ENCODE results near the gene CA12. TPM values are rescaled to one million over a fixed set of nuclear protein-coding genes. Genes with fewer than 3 reads are reported as not detected.

Gene CA12
- total and polyA plus RNA-seq, 2 donors (not counting 3 experiments of a cell fraction or from before 2014, with no cell fraction given), result 1.1 to 5.9 TPM

GRCh38 chr15:63401714-63402497 is 20.3 kb upstream of the CA12 start:
- dilution Hi-C loops (cut with MboI; ENCODE audit: extremely low pct_ligation_motif_present, low sequenced_read_pairs), result no loop called here
- peaks cover 10% of the 10 kb centered on the region for H3K4me1 ChIP-seq (ENCODE audit: control insufficient read depth, extremely low read depth, insufficient read depth, low read length)
- H3K79me2 ChIP-seq (ENCODE audit: control insufficient read depth, insufficient read depth, low read length), result no peaks in the 10 kb centered on the region
- POLR2A ChIA-PET, result interaction anchor here (1.5 kb wide), 1 partner anchor 110 kb away, joined by 4 read pairs; no protein-coding TSS in a partner anchor
- H3K27ac ChIP-seq (ENCODE audit: insufficient read depth, low read depth, low read length), result no peak overlapping the region
- no peaks in the 10 kb centered on the region for H4K20me1 ChIP-seq (replicated peaks; ENCODE audit: control insufficient read depth, extremely low read depth, insufficient read depth, low read length)
- intact Hi-C loops (cut with micrococcal nuclease), result loop anchor here (1.0 to 5.0 kb wide), 6 partner anchors 60 to 619 kb away; no protein-coding TSS in a partner anchor
- CTCF ChIA-PET, result interaction anchor here (0.6 to 3.7 kb wide), 48 partner anchors 8 to 620 kb away, joined by 3 to 166 read pairs (median 4); partner anchors contain the start of genes CA12 and RPS27L
- TF ChIP-seq, protein P1, sequence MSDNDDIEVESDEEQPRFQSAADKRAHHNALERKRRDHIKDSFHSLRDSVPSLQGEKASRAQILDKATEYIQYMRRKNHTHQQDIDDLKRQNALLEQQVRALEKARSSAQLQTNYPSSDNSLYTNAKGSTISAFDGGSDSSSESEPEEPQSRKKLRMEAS (IDR thresholded peaks at IDR 0.05; ENCODE audit: insufficient read depth, insufficient read length), result no peak
- TF ChIP-seq GATA2 (IDR thresholded peaks at IDR 0.05; ENCODE audit: insufficient read depth, insufficient read length, low read depth, low read length), result no peak
- TF ChIP-seq FOS (IDR thresholded peaks at IDR 0.05; ENCODE audit: borderline replicate concordance, insufficient read depth, low read length), result no peak
- TF ChIP-seq, protein P2, sequence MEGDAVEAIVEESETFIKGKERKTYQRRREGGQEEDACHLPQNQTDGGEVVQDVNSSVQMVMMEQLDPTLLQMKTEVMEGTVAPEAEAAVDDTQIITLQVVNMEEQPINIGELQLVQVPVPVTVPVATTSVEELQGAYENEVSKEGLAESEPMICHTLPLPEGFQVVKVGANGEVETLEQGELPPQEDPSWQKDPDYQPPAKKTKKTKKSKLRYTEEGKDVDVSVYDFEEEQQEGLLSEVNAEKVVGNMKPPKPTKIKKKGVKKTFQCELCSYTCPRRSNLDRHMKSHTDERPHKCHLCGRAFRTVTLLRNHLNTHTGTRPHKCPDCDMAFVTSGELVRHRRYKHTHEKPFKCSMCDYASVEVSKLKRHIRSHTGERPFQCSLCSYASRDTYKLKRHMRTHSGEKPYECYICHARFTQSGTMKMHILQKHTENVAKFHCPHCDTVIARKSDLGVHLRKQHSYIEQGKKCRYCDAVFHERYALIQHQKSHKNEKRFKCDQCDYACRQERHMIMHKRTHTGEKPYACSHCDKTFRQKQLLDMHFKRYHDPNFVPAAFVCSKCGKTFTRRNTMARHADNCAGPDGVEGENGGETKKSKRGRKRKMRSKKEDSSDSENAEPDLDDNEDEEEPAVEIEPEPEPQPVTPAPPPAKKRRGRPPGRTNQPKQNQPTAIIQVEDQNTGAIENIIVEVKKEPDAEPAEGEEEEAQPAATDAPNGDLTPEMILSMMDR (IDR thresholded peaks at IDR 0.05; ENCODE audit: extremely low read depth in 1 of 2, insufficient read depth in 1 of 2, low read depth in 1 of 2, low read length in 2 of 2), result no peak
- TF ChIP-seq MYC (IDR thresholded peaks at IDR 0.05; ENCODE audit: low read depth, low read length), result no peak
- no peak for TF ChIP-seq EZH2 (IDR thresholded peaks at IDR 0.05; ENCODE audit: borderline replicate concordance, low read depth, low read length, severe bottlenecking)
- TF ChIP-seq POLR2A (IDR thresholded peaks at IDR 0.05; ENCODE audit: low read depth, low read length), result no peak
- TF ChIP-seq POLR2AphosphoS5 (IDR thresholded peaks at IDR 0.05; ENCODE audit: insufficient read depth, low read depth, low read length), result no peak
- no peak for TF ChIP-seq JUN (IDR thresholded peaks at IDR 0.05; ENCODE audit: borderline replicate concordance, insufficient read depth, insufficient read length, low read depth)
- no peak overlapping the region for H3K4me3 ChIP-seq (replicated peaks in 1 of 3; ENCODE audit: insufficient read depth in 1 of 3, low read depth in 1 of 3, low read length in 3 of 3)
- FAIRE-seq (no peak), DNase-seq (ENCODE audit: low read depth, low spot score) (no peak)
- H3K9me3 ChIP-seq (replicated peaks; ENCODE audit: control insufficient read depth, insufficient read depth, low read length), result no peaks in the 10 kb centered on the region
- no TSS peak for BruUV-seq (replicated peaks)
- H3K36me3 ChIP-seq (ENCODE audit: control insufficient read depth in 2 of 2, extremely low read depth in 1 of 2, insufficient read depth in 2 of 2, low read length in 2 of 2), result no peaks in the 10 kb centered on the region
- H3K27me3 ChIP-seq (ENCODE audit: control insufficient read depth in 2 of 2, insufficient read depth in 2 of 2, low read length in 2 of 2), result no peaks in the 10 kb centered on the region
- no peak overlapping the region for H3K9ac ChIP-seq (replicated peaks; ENCODE audit: extremely low read depth, insufficient read depth, low read length)
- H3K4me2 ChIP-seq (ENCODE audit: insufficient read depth, low read length), result no peak overlapping the region
- H2AFZ ChIP-seq (ENCODE audit: low read depth, low read length), result no peak overlapping the region
- no peaks in the 10 kb centered on the region for H3K9me1 ChIP-seq (replicated peaks; ENCODE audit: control insufficient read depth, extremely low read depth, insufficient read depth, low read length)

Measured in endothelial cell of umbilical vein (primary cell).